ENCODE data around the gene CHMP4A. TPM values are rescaled to one million over a fixed set of nuclear protein-coding genes. Genes with fewer than 3 reads are reported as not detected.

CHMP4A gene
- total RNA-seq, 1 experiment from 2014 or later = 31.2 TPM

GRCh38 chr14:24241829-24242443 is 28.6 kb upstream of the CHMP4A start:
- H3K36me3 ChIP-seq (ENCODE audit: low read depth) = no peaks in the 10 kb centered on the region
- H3K9me3 ChIP-seq (ENCODE audit: insufficient read depth, low read depth) = no peaks in the 10 kb centered on the region
- no peaks in the 10 kb centered on the region for H3K79me2 ChIP-seq (ENCODE audit: low read depth)
- TSS peak; percentile 45 for BruUV-seq (replicated peaks)
- no peaks in the 10 kb centered on the region for H4K20me1 ChIP-seq (ENCODE audit: insufficient read depth)
- H3K9me2 ChIP-seq (ENCODE audit: insufficient read depth) = no peaks in the 10 kb centered on the region
- DNase-seq = peak; percentile 75 to 88
- ChIA-PET POLR2A (ENCODE audit: unreplicated experiment) (interaction anchor here (0.6 to 1.4 kb wide), 7 partner anchors 22 to 190 kb away, joined by 3 to 19 read pairs (median 6); partner anchors contain the start of genes DCAF11, DHRS1, IPO4 and NOP9), CTCF (interaction anchor here (0.7 to 1.8 kb wide), 7 partner anchors 17 to 200 kb away, joined by 3 to 16 read pairs (median 4); no protein-coding TSS in a partner anchor)
- peaks cover 6% of the 10 kb centered on the region for H3K4me1 ChIP-seq (replicated peaks; ENCODE audit: insufficient read depth)
- H3K27ac ChIP-seq = peak overlapping the region; percentile 92
- H2AFZ ChIP-seq = peak overlapping the region; percentile 85
- no peaks in the 10 kb centered on the region for H3K27me3 ChIP-seq (ENCODE audit: insufficient read depth, low read depth)
- intact Hi-C loops (cut with micrococcal nuclease; ENCODE audit: unreplicated experiment) = loop anchor here (2.0 to 5.0 kb wide), 3 partner anchors 33 to 190 kb away; no protein-coding TSS in a partner anchor
- H3K4me2 ChIP-seq = peak overlapping the region; percentile 93
- peaks cover 20% of the 10 kb centered on the region; the same call in 1 of the 2 replicates for H3F3A ChIP-seq (ENCODE audit: insufficient read depth, low read depth)
- H3K4me3 ChIP-seq = peak overlapping the region; percentile 86
- TF ChIP-seq CTCF (conservative IDR thresholded peaks at IDR 0.05) (peak; percentile 56), EZH2 (IDR thresholded peaks at IDR 0.05; ENCODE audit: low read depth) (no peak)

GRCh38 chr14:24240110-24240918 is 27.0 kb upstream of the CHMP4A start:
- no TSS peak for BruUV-seq (replicated peaks)
- Histone ChIP-seq H3K9me3 (ENCODE audit: insufficient read depth, low read depth) (no peaks in the 10 kb centered on the region), H3K27ac (no peak overlapping the region), H3K4me3 (no peak overlapping the region), H3K36me3 (ENCODE audit: low read depth) (no peaks in the 10 kb centered on the region), H3K27me3 (ENCODE audit: insufficient read depth, low read depth) (no peaks in the 10 kb centered on the region), H4K20me1 (ENCODE audit: insufficient read depth) (no peaks in the 10 kb centered on the region), H3K4me2 (no peak overlapping the region), H3K9me2 (ENCODE audit: insufficient read depth) (no peaks in the 10 kb centered on the region), H2AFZ (no peak overlapping the region), H3K4me1 (replicated peaks; ENCODE audit: insufficient read depth) (peaks cover 6% of the 10 kb centered on the region), H3K79me2 (ENCODE audit: low read depth) (0 out of 2 replicates have a peak, but pooled peaks cover under 1% of the 10 kb centered on the region), H3F3A (ENCODE audit: insufficient read depth, low read depth) (peaks cover 20% of the 10 kb centered on the region; the same call in 1 of the 2 replicates)
- ChIA-PET POLR2A (ENCODE audit: unreplicated experiment) (no interaction called here), CTCF (no interaction called here)
- TF ChIP-seq CTCF (conservative IDR thresholded peaks at IDR 0.05) (no peak), EZH2 (IDR thresholded peaks at IDR 0.05; ENCODE audit: low read depth) (no peak)
- DNase-seq = no peak
- intact Hi-C loops (cut with micrococcal nuclease; ENCODE audit: unreplicated experiment) = loop anchor here (5.0 kb wide), 1 partner anchor 192 kb away; no protein-coding TSS in a partner anchor

GRCh38 chr14:24238527-24239037 is 25.3 kb upstream of the CHMP4A start:
- ChIA-PET POLR2A (ENCODE audit: unreplicated experiment) (no interaction called here), CTCF (no interaction called here)
- Histone ChIP-seq H3K79me2 (ENCODE audit: low read depth) (peaks cover 17% of the 10 kb centered on the region), H3K9me3 (ENCODE audit: insufficient read depth, low read depth) (no peaks in the 10 kb centered on the region), H3F3A (ENCODE audit: insufficient read depth, low read depth) (peaks cover 18% of the 10 kb centered on the region; the same call in 1 of the 2 replicates), H3K4me3 (no peak overlapping the region), H4K20me1 (ENCODE audit: insufficient read depth) (no peaks in the 10 kb centered on the region), H3K36me3 (ENCODE audit: low read depth) (no peaks in the 10 kb centered on the region), H2AFZ (no peak overlapping the region), H3K27ac (no peak overlapping the region), H3K9me2 (ENCODE audit: insufficient read depth) (no peaks in the 10 kb centered on the region), H3K27me3 (ENCODE audit: insufficient read depth, low read depth) (no peaks in the 10 kb centered on the region), H3K4me1 (replicated peaks; ENCODE audit: insufficient read depth) (peaks cover 10% of the 10 kb centered on the region), H3K4me2 (no peak overlapping the region)
- intact Hi-C loops (cut with micrococcal nuclease; ENCODE audit: unreplicated experiment) = no loop called here
- TF ChIP-seq CTCF (conservative IDR thresholded peaks at IDR 0.05) (no peak), EZH2 (IDR thresholded peaks at IDR 0.05; ENCODE audit: low read depth) (no peak)
- no TSS peak for BruUV-seq (replicated peaks)
- no peak for DNase-seq
